GM21825 (cell line): ENCODE data around the gene TRIO.

Experiments
- ATAC-seq: cut with Tn5 transposase; IDR thresholded peaks from one replicate; pipeline ENCODE4 v1.9.1; 2021; ENCODE audit warnings: mild to moderate bottlenecking, moderate library complexity; ENCODE audit not compliant: unreplicated experiment

The TRIO gene

DNA sequence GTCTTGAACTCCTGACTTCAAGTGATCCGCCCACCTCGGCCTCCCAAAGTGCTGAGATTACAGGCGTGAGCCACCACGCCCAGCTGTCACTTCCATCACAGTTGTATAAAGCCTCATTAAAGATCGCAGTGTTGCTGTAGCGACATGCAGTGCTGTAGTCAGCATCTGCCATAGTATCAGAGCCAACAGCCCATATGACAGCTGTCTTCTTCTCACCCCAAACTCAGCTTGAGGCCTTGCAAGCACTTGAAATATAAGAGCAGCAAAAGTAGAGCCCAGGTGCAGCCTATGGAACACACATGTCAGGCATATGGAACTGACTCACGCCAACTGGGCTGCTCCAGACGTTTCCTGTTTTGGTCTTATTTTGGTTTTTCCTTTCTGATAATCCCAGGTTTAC lies 167.8 kb downstream of the TRIO start:
- no peak for ATAC-seq

DNA sequence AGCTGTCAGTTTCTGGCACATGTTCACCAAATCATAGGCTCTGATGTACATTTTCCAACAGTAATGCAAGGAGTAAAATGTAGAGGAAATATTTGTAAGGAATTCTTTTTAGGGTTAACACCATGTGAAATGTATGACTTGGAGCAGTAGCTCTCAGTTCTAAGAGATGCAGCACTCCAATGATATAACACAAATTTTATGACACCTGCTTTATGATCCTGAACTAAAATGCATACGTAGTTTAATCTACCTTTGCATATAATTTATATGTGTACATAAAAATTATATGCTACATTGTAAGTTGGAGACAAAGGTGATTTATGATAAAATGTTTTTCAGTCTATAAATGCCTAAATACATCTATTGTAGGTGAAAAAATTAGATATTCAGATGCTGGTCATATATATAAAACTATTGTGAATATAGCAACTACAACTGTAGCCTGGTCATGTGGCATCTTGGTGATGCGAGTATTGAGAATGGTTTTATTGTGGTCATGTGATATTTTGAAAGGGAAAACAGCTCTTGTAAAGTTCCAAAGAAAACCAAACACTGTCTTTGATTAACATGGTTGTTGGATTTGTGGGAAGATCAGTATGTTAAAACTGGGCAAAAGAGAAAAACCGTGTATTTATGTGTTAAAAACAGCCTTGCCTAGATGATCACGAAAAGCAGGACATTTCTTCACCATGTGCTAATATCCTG lies 171.0 kb downstream of the TRIO start:
- ATAC-seq: no peak

DNA sequence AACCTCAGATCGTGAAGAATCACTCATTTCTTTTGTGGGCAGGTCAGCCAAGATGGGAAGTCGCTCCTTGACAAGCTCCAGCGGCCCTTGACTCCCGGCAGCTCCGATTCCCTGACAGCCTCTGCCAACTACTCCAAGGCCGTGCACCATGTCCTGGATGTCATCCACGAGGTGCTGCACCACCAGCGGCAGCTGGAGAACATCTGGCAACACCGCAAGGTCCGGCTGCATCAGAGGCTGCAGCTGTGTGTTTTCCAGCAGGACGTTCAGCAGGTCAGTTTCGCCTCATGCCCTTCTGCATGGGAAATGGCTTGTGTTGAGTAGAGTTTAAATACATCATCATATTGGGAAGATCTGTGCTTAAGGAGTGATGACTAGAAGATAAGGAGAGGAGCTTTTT lies 173.3 kb downstream of the TRIO start:
- no peak for ATAC-seq

DNA sequence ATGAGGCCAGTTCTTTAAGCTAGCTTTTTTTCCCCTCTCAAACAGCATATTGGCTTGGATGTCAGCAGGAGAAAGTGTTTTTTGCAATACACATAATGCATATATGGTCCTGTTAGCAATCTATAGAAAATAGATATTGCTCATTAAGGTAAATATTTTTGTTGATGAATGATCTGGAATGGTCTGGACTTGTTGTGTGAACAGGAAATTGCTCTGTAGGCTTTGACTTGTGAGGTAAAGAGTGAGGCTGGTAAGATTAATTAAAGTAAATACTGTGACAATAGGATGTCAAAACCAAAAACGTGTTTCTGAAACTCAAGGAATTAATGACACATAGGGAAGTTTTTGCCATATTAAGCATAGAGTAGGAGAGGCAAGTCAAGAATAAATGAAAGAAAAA lies 176.0 kb downstream of the TRIO start:
- ATAC-seq: no peak

GRCh38 chr5:14321936-14322335 lies 178.8 kb downstream of the TRIO start:
- no peak for ATAC-seq

- ATAC-seq: no peak
Measured at GRCh38 chr5:14322437-14323187, 179.5 kb downstream of the TRIO start.

- ATAC-seq: no peak
Measured at GRCh38 chr5:14323466-14323865, 180.3 kb downstream of the TRIO start.

DNA sequence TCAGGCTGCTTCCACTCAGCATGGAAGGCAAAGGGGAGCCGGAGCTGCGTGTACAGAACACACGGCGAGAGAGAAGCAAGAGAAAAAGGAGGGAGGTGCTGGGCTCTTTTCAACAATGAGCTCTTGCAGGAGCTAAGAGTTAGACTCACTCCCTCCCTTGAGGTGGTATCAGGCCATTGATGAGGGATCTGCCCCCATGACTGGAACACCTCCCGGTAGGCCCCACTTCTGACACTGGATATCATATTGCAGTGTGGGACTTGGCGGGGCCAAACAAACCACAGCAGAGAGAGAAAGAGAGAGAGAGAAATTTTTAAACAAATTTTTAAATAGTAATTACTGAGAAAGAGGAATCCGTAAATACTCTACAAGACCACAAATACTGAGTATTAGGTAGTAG lies 182.2 kb downstream of the TRIO start:
- ATAC-seq: no peak

DNA sequence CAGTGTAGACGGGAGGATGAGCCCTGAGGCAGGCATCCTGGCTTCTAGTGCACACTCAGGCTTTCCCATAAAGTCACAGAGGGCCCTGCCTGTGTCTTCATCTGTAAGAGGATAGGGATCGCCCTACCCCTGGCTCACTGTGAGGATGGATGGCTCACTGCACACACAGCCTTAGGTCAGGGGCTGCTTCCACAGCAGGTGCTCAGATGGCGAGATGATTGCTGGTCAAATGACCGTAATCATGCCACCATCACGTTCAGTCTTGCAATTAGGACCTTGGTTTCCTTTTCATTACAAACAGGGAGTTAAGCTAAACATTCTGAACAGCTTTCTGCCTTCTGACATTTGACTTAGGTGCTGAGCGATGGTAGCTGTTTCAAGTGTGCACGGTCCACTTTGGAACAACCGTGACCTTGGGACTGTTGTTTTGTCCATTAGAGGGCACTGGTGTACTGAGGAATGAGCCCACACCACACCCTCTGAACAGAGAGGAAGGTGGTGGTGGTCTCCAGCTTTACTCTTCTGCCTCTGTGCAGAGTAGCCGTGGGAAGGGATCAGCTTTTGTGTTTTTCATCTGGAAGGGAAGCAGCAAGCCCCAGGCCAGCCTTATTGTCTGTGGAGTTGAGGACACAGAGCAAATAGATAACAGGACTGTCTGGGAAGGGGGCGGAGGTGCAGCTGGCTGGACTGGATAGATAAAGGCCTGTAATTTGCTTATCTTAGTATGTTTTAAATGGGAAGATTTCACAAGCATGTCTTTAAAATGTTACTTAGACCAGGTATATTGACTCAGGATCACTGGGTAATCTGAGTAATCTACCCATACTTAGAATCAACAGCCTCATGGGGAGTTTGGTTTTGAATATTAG lies 183.1 kb downstream of the TRIO start:
- no peak for ATAC-seq

GRCh38 chr5:14327624-14328023 lies 184.5 kb downstream of the TRIO start:
- no peak for ATAC-seq

GRCh38 chr5:14328144-14328543 lies 185.0 kb downstream of the TRIO start:
- ATAC-seq: no peak

DNA sequence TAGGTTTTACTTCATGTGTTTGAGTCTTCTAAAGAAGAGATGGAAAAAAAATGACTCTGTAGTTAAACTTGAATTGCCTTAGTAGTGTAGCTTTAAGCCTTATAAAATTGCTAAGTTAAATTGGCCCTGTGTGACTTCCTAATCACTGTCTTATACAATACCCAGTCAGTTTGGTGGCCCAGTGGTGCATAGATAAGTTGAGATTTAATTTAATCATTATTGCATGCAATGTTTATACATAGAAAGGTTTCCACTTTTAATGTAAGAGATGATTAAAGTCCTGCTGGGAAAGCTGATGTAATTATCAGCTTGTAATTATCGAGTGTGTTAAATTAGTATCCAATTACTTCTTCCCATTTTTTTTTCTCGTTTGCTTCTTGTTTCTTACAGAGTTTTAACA lies 187.1 kb downstream of the TRIO start:
- ATAC-seq: no peak

GRCh38 chr5:14330729-14331385 lies 187.7 kb downstream of the TRIO start:
- ATAC-seq: no peak

DNA sequence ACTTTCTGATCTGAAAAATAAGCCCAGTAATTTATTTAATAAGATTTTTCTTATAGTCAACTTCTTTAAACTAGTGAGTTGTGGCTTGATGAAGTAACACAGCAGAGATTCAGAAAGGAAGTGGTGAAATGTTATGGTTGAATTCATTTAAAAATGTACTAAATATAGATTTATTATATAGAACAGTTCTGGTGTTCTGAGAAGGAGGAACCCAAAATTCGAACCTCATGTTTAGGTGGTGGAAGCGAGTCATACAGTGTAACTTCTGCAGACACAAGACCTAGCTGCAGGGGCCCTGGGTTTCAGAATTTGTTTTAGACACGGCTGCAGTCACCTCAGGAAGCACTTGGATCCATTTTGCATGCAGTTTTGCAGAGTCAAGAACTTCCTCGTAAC lies 188.2 kb downstream of the TRIO start:
- peak; percentile 58 for ATAC-seq

- ATAC-seq: no peak
Measured at GRCh38 chr5:14332038-14332631, 189.0 kb downstream of the TRIO start.

- ATAC-seq: no peak
Measured at GRCh38 chr5:14332746-14333145, 189.6 kb downstream of the TRIO start.

DNA sequence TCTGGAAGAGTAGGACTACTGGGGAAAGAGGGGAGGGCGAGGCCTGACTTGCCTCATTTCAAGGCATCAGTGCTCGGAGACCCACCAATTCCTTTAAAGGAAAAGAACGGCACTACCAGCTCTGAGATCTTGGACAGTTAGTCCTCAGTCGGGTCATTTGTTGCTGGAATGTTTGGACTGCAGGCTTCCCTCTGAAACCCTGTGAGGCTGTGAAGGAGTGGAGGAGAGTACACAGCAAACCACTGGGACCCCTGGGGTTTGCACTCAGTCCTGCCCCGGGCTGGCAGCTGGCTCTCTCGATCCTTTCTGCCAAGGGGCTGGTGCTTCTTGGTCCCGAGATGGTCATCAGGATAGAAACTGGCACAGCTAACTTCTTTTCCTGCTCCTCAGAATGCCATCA lies 194.5 kb downstream of the TRIO start:
- ATAC-seq: no peak

DNA sequence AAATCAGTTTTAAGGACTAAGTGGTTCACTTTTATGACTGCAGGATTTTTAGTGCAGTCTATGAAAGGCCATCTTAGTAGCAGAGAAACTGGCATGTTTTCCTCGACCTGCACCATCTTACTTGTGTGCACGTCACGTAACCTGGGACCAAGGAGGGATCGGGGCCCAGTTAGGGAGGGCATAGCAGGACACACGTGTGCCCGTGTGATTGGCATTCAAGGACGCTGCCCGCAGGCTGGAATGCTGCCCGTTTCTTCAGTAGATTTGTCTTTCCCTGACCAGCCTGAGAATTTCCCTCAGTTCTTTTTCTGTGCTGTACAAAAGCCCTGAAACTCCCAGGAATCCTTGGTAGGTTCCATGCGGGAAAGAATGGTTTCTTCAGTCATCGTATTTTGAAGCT lies 196.3 kb downstream of the TRIO start:
- ATAC-seq: no peak

GRCh38 chr5:14341571-14342230 lies 198.6 kb downstream of the TRIO start:
- no peak for ATAC-seq

- peak; percentile 89 for ATAC-seq
Measured at GRCh38 chr5:14342306-14342705, 199.2 kb downstream of the TRIO start.
